Fibroblast of lung (primary cell): ENCODE measurements around the gene MYCT1. TPM values are rescaled to one million over a fixed set of nuclear protein-coding genes. Genes with fewer than 3 reads are reported as not detected.

ENCODE experiments used
- DNase-seq, 2 donors: peaks; one replicate each; pipeline versions ENCODE4 v3.0.0 to v3.0.0-alpha.2; 2010; ENCODE audit warnings: low read depth in 2 of 2
- H2AFZ ChIP-seq: 2 replicates; pipeline ENCODE4 v1.5.1; 2012; ENCODE audit warnings: low read length, control low read depth, inconsistent platforms
- H3K27ac ChIP-seq: 2 replicates; pipeline ENCODE4 v1.5.1; 2011; ENCODE audit warnings: low read length, control low read depth; ENCODE audit not compliant: insufficient read depth
- H3K27me3 ChIP-seq: 2 replicates; pipeline ENCODE4 v1.5.1; 2011; ENCODE audit warnings: mild to moderate bottlenecking, low read length; ENCODE audit not compliant: control insufficient read depth, insufficient read depth
- H3K36me3 ChIP-seq: 2 replicates; pipeline ENCODE4 v1.5.1; 2011; ENCODE audit warnings: low read length; ENCODE audit not compliant: control insufficient read depth, insufficient read depth
- H3K4me1 ChIP-seq: 2 replicates; pipeline ENCODE4 v1.5.1; 2011; ENCODE audit warnings: low read length; ENCODE audit not compliant: control insufficient read depth, insufficient read depth; ENCODE audit errors: extremely low read depth
- H3K4me2 ChIP-seq: 2 replicates; pipeline ENCODE4 v1.5.1; 2011; ENCODE audit warnings: low read length, control low read depth; ENCODE audit not compliant: insufficient read depth; ENCODE audit errors: extremely low read depth
- H3K4me3 ChIP-seq, 4 experiments: fragments of 200-600 bp in 1 of 4; sonication (generic) in 1 of 4; replicated peaks in 1 of 4; 2 replicates each; pipeline ENCODE4 v1.5.1; 2011 to 2016; ENCODE audit warnings: low read length in 4 of 4, low read depth in 3 of 4, mild to moderate bottlenecking in 3 of 4, control low read depth in 2 of 4, inconsistent platforms in 1 of 4, mixed read lengths in 1 of 4; ENCODE audit not compliant: insufficient read depth in 1 of 4; ENCODE audit errors: control extremely low read depth in 1 of 4
- H3K79me2 ChIP-seq: 2 replicates; pipeline ENCODE4 v1.5.1; 2012; ENCODE audit warnings: mild to moderate bottlenecking, low read length, inconsistent platforms; ENCODE audit not compliant: control insufficient read depth, insufficient read depth
- H3K9ac ChIP-seq: 2 replicates; pipeline ENCODE4 v1.5.1; 2011; ENCODE audit warnings: mild to moderate bottlenecking, low read length, control low read depth; ENCODE audit not compliant: insufficient read depth
- H3K9me3 ChIP-seq: 2 replicates; pipeline ENCODE4 v1.5.1; 2012; ENCODE audit warnings: low read depth, low read length; ENCODE audit not compliant: control insufficient read depth, insufficient read depth
- H4K20me1 ChIP-seq: 2 replicates; pipeline ENCODE4 v1.5.1; 2011; ENCODE audit warnings: low read length; ENCODE audit not compliant: control insufficient read depth, insufficient read depth; ENCODE audit errors: extremely low read depth
- EZH2 ChIP-seq: IDR thresholded peaks from 2 replicates; pipeline ENCODE4 v1.5.1; 2012; ENCODE audit warnings: low read length, control low read depth, mild to moderate bottlenecking; ENCODE audit errors: missing control alignments
- polyA plus RNA-seq, 2 donors: library from polyadenylated mRNA; depleted of rRNA in 1 of 2; stranded (reverse) in 1 of 2; unstranded in 1 of 2; fragments of >200 nt; gene quantifications; 2 replicates each; pipeline ENCODE4 v1.2.1, GENCODE V29; 2011 to 2012; ENCODE audit warnings: missing spikeins in 1 of 2
- total RNA-seq: library from RNA; depleted of rRNA; stranded (reverse); fragments of >200 nt; gene quantifications from 2 replicates; pipeline ENCODE4 v1.2.1, GENCODE V29; 2014
- TF ChIP-seq, protein P1 (sequence below), 2 donors: IDR thresholded peaks in 1 of 2; conservative IDR thresholded peaks in 1 of 2; 1 replicate in 1 of 2; 2 replicates in 1 of 2; pipeline ENCODE4 v1.5.1; 2011 to 2012; ENCODE audit warnings: low read length in 2 of 2, control low read depth in 1 of 2, inconsistent platforms in 1 of 2, low read depth in 1 of 2, mild to moderate bottlenecking in 1 of 2

The MYCT1 gene
- total and polyA plus RNA-seq, 2 donors (not counting 1 experiment from before 2014, with no cell fraction given), result not detected

GRCh38 chr6:152705327-152705726 is 7.6 kb downstream of the MYCT1 start:
- no peak overlapping the region for H3K4me2 ChIP-seq
- no peaks in the 10 kb centered on the region for H4K20me1 ChIP-seq
- no peaks in the 10 kb centered on the region for H3K79me2 ChIP-seq
- H3K27me3 ChIP-seq, result no peaks in the 10 kb centered on the region
- no peaks in the 10 kb centered on the region for H3K4me1 ChIP-seq
- H3K36me3 ChIP-seq, result no peaks in the 10 kb centered on the region
- H3K9ac ChIP-seq, result no peak overlapping the region
- H3K4me3 ChIP-seq, result no peak overlapping the region
- no peak overlapping the region for H2AFZ ChIP-seq
- no peak overlapping the region for H3K27ac ChIP-seq
- no peak for TF ChIP-seq EZH2
- TF ChIP-seq, protein P1, sequence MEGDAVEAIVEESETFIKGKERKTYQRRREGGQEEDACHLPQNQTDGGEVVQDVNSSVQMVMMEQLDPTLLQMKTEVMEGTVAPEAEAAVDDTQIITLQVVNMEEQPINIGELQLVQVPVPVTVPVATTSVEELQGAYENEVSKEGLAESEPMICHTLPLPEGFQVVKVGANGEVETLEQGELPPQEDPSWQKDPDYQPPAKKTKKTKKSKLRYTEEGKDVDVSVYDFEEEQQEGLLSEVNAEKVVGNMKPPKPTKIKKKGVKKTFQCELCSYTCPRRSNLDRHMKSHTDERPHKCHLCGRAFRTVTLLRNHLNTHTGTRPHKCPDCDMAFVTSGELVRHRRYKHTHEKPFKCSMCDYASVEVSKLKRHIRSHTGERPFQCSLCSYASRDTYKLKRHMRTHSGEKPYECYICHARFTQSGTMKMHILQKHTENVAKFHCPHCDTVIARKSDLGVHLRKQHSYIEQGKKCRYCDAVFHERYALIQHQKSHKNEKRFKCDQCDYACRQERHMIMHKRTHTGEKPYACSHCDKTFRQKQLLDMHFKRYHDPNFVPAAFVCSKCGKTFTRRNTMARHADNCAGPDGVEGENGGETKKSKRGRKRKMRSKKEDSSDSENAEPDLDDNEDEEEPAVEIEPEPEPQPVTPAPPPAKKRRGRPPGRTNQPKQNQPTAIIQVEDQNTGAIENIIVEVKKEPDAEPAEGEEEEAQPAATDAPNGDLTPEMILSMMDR (conservative IDR thresholded peaks at IDR 0.05 in 1 of 2, IDR thresholded peaks at IDR 0.05 in 1 of 2; ENCODE audit: low read depth in 1 of 2, low read length in 2 of 2), result no peak
- H3K9me3 ChIP-seq, result no peaks in the 10 kb centered on the region
- DNase-seq, result no peak

GRCh38 chr6:152716322-152716721 is 18.6 kb downstream of the MYCT1 start:
- Histone ChIP-seq H3K9ac (no peak overlapping the region), H3K4me1 (no peaks in the 10 kb centered on the region), H3K36me3 (no peaks in the 10 kb centered on the region), H3K27me3 (no peaks in the 10 kb centered on the region), H3K4me2 (no peak overlapping the region), H3K79me2 (no peaks in the 10 kb centered on the region), H3K4me3 (no peak overlapping the region), H2AFZ (no peak overlapping the region), H4K20me1 (no peaks in the 10 kb centered on the region), H3K9me3 (no peaks in the 10 kb centered on the region), H3K27ac (no peak overlapping the region)
- TF ChIP-seq EZH2, result no peak
- TF ChIP-seq, protein P1 (conservative IDR thresholded peaks at IDR 0.05 in 1 of 2, IDR thresholded peaks at IDR 0.05 in 1 of 2; ENCODE audit: low read depth in 1 of 2, low read length in 2 of 2), result no peak
- no peak for DNase-seq

DNA sequence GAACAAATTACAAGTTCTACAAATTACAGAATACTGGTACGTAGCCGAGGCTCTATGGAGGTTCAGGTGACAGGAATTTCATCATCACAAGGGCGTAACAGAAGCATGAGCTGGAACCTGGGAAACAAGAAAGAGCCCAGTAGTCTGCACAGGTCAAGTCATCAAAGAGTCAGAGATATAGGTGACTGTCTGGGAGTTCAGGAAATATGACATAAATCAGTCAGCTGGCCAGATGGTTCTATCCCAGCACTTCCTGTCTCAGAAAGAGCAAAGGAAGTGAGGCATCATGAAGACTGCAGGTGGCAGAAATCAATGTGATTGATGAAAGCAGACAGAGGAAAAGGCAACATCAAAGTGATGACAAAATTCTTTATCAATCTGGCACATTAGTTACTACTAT is 23.3 kb downstream of the MYCT1 start:
- H3K4me2 ChIP-seq, result no peak overlapping the region
- H4K20me1 ChIP-seq, result no peaks in the 10 kb centered on the region
- H3K4me3 ChIP-seq, result no peak overlapping the region
- no peak for TF ChIP-seq EZH2
- TF ChIP-seq, protein P1 (conservative IDR thresholded peaks at IDR 0.05 in 1 of 2, IDR thresholded peaks at IDR 0.05 in 1 of 2; ENCODE audit: low read depth in 1 of 2, low read length in 2 of 2), result no peak
- H3K4me1 ChIP-seq, result no peaks in the 10 kb centered on the region
- no peaks in the 10 kb centered on the region for H3K27me3 ChIP-seq
- no peak overlapping the region for H3K27ac ChIP-seq
- H3K36me3 ChIP-seq, result no peaks in the 10 kb centered on the region
- DNase-seq, result peak in 1 of 2 donors; percentile 32
- no peak overlapping the region for H3K9ac ChIP-seq
- H3K9me3 ChIP-seq, result no peaks in the 10 kb centered on the region
- H2AFZ ChIP-seq, result no peak overlapping the region
- H3K79me2 ChIP-seq, result no peaks in the 10 kb centered on the region
